ENCODE results near the gene GNG3.
A peak's percentile ranks its signal among the peaks of the same experiment; 100 is the strongest.

Gene GNG3

GRCh38 chr11:62752177-62752785 lies 44.8 kb downstream of the GNG3 start:
- TF ChIP-seq ZNF274 (IDR thresholded peaks at IDR 0.05; ENCODE audit: low read depth, low read length), result no peak
- H3K4me3 ChIP-seq (ENCODE audit: low read length), result no peak overlapping the region

- TF ChIP-seq ZNF274 (IDR thresholded peaks at IDR 0.05; ENCODE audit: low read depth, low read length), result no peak
- peak overlapping the region; percentile 49; the same call in 1 of the 2 replicates for H3K4me3 ChIP-seq (ENCODE audit: low read length)
These were observed 45.7 kb downstream of the GNG3 start for GRCh38 chr11:62752994-62753735.

- TF ChIP-seq ZNF274 (IDR thresholded peaks at IDR 0.05; ENCODE audit: low read depth, low read length), result no peak
- H3K4me3 ChIP-seq (ENCODE audit: low read length), result peak within 1 kb of the TSS; percentile 56; the same call in 1 of the 2 replicates
These were observed 46.5 kb downstream of the GNG3 start, which contains the start of gene ZBTB3 for GRCh38 chr11:62753736-62754603. TSS of gene ZBTB3 (minus strand) at chr11:62754160. CDS start at chr11:62753664, 496 bp downstream.

- TF ChIP-seq ZNF274 (IDR thresholded peaks at IDR 0.05; ENCODE audit: low read depth, low read length), result no peak
- no peak overlapping the region for H3K4me3 ChIP-seq (ENCODE audit: low read length)
These were observed 47.7 kb downstream of the GNG3 start for GRCh38 chr11:62755086-62755615.

- H3K4me3 ChIP-seq (ENCODE audit: low read length), result no peak overlapping the region
- TF ChIP-seq ZNF274 (IDR thresholded peaks at IDR 0.05; ENCODE audit: low read depth, low read length), result no peak
These were observed 50.6 kb downstream of the GNG3 start for GRCh38 chr11:62757846-62758788.
